Measurements from ENCODE around the gene RGS10.
"Not testable (repeated sequence)": the region's sequence is repeated elsewhere in the genome, so short reads cannot be mapped to it uniquely, and the experiment has no call there.

RGS10 gene

DNA sequence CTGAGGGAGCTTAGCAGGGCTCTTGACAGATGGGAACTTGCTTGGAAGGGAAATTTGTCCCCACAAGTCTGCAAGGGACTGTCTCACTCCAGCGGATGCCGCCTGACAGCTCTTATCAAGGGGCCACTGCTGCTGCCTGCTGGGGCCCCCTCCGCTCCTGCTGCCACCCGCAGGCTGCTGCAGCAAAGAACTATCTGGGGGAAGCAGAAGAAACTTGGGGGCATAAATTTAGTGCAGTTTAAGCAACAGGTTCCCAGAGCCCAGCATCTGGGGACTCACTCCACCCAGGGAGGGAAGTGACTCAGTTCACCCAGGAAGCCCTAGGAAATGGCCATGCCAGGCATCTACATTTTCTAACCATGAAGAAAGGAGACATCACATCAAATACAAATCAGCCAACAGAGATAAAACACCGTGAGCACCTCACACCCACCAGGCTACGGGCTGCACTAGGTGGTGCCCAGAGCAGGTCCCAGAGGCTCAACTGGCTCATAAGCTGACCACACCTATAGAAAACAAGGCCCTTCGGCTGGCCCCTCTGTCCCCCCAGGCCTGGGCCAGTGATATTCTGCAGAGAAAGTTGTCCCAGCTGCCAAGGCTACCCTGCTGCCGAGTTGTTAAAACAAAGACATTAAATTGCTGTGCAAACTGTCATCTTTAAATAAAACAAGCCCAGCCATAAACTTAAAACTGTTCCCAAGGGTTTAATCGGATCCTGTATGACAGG lies 3.7 kb downstream of the RGS10 start:
- H3K4me1 ChIP-seq (ENCODE audit: control insufficient read depth, insufficient read depth, low read length, poor library complexity, severe bottlenecking) = peaks cover 27% of the 10 kb centered on the region
- no peaks in the 10 kb centered on the region for H3K9me3 ChIP-seq (ENCODE audit: control insufficient read depth, low read length)

DNA sequence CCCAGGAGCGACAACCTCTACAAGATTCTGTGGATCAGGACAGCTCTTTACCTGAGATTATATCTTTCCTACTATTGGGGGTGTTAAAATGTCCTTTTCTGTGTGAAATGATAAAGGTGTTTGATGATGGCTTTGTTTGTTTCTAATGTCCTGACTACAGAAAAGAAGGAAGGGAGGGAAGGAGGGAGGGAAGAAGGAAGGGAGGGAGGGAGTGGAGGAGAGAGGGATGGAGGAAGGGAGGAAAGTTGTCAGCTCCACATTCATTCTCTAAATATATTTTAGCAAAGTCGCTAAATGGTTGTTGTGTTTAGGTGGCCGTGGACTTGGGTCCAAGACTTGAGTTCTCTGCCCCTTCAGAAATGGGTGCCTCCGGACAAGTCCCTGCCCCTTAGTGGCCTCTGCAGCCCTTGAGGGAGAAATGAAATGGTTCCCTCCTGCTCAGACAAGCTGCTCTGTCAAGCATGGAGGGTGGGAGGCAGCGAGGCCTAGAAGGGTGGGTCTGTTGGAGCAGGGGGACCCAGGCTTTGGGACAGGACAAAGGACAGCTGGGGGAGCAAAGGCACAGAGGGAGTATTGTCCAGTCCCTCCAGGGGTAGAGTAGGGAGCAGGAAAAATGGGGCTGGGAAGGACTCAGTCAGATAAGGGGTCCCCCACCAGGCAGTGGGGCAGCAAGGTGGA lies 4.4 kb downstream of the RGS10 start:
- Histone ChIP-seq H3K9me3 (ENCODE audit: control insufficient read depth, low read length) (no peaks in the 10 kb centered on the region), H3K36me3 (ENCODE audit: control insufficient read depth, insufficient read depth, low read length) (no peaks in the 10 kb centered on the region), H3K4me1 (ENCODE audit: control insufficient read depth, insufficient read depth, low read length, poor library complexity, severe bottlenecking) (peaks cover 24% of the 10 kb centered on the region), H3K27ac (ENCODE audit: low read depth, low read length, severe bottlenecking) (no peak overlapping the region), H3K4me3 (ENCODE audit: extremely low read depth, insufficient read depth, low read length, poor library complexity, severe bottlenecking) (no peak overlapping the region)
- 75 to 96% methylated on average over 3 to 4 of the region's 5 CpGs for WGBS, 2 experiments (ENCODE audit: insufficient coverage in 2 of 2)

More for the DNA sequence above, 3.7 kb downstream of the RGS10 start:
- no peaks in the 10 kb centered on the region for H3K36me3 ChIP-seq (ENCODE audit: control insufficient read depth, insufficient read depth, low read length)
- no peak overlapping the region for H3K27ac ChIP-seq (ENCODE audit: low read depth, low read length, severe bottlenecking)
- WGBS, 2 experiments (ENCODE audit: insufficient coverage in 2 of 2) = 88 to 89% methylated on average over 8 of the region's 9 CpGs
- no peak overlapping the region for H3K4me3 ChIP-seq (ENCODE audit: extremely low read depth, insufficient read depth, low read length, poor library complexity, severe bottlenecking)

DNA sequence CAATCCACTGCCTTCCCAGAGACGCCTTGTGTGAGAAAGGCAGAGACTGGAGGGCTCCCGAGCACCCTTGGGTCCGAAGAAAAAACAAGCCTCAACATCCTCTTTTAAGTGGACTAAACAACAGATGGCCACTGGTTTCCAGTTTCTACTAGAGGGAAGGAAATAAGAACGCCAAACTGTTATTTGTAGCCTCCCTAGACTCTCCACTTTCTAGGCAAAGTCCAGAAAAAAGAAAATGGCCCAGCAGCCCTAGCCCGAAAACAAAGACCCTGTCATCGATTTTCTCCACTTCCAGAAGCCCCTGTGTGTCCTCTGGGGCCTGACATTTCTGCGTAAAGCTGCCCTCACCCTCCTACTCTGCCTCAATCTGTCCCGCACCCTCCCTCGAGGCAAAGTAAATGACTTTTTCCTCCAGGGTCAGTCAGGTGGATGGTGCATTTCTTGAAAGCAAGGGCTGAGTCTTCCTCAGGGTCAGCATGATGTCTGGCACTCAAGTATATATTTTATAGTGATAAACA lies 6.0 kb downstream of the RGS10 start:
- H3K4me1 ChIP-seq (ENCODE audit: control insufficient read depth, insufficient read depth, low read length, poor library complexity, severe bottlenecking) = peaks cover 22% of the 10 kb centered on the region
- H3K9me3 ChIP-seq (ENCODE audit: control insufficient read depth, low read length) = no peaks in the 10 kb centered on the region
- no peaks in the 10 kb centered on the region for H3K36me3 ChIP-seq (ENCODE audit: control insufficient read depth, insufficient read depth, low read length)
- no peak overlapping the region for H3K4me3 ChIP-seq (ENCODE audit: extremely low read depth, insufficient read depth, low read length, poor library complexity, severe bottlenecking)
- WGBS, 2 experiments (ENCODE audit: insufficient coverage in 2 of 2) = 88 to 90% methylated on average over 5 to 6 of the region's 9 CpGs
- H3K27ac ChIP-seq (ENCODE audit: low read depth, low read length, severe bottlenecking) = no peak overlapping the region

DNA sequence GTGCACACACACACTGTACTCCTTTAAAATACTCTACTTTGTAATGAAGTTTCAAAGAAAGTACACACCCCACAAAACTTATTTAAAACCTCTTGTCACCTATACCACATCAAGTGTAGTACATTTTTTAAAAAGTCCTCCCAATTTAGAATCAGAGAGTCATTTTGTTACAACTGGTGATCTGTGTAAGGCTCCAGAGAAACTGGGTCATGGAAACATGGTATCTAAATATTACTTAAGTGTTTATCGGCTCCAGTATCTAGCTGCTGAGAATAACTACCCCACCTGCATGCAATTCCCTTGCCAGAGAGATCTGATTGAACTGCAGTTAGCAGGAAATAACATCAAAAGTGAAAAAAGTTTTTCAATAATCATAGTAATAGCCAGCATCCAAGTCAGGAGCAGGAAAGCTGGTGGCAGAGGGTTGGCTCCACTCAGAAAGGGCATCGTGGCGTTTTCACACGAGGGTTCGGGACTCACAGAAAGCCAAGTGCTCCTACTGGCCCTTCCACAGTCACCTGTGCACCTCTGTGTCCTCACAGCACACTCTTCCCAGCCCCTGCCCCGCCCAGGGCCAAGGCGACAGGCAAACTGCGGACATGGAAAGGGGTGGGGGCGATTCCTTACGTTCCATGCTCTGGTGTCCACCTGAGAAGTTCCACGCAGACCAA lies 6.5 kb downstream of the RGS10 start:
- Histone ChIP-seq H3K27ac (ENCODE audit: low read depth, low read length, severe bottlenecking) (no peak overlapping the region), H3K4me3 (ENCODE audit: extremely low read depth, insufficient read depth, low read length, poor library complexity, severe bottlenecking) (no peak overlapping the region), H3K9me3 (ENCODE audit: control insufficient read depth, low read length) (no peaks in the 10 kb centered on the region), H3K36me3 (ENCODE audit: control insufficient read depth, insufficient read depth, low read length) (no peaks in the 10 kb centered on the region), H3K4me1 (ENCODE audit: control insufficient read depth, insufficient read depth, low read length, poor library complexity, severe bottlenecking) (peaks cover 20% of the 10 kb centered on the region)
- 95 to 96% methylated on average over 10 of the region's 11 CpGs for WGBS, 2 experiments (ENCODE audit: insufficient coverage in 2 of 2)

DNA sequence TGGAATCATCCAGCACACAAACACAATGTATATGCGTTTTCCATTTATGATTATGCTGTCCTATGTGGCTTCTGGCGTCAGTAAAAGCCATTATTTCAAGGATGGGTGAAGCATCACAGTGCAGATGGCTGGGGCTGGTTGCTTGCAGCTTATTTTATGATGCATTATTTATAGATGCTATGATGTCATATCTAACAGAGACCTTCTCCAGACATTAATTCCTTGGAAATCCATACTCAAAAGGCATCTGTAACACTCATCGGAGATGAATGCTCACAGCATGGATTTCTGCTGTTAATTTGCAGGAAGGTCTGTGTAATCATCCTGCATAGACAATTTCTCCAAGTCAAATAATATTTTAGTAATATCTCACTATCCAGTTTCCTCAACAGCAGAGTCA lies 7.2 kb downstream of the RGS10 start:
- Histone ChIP-seq H3K4me1 (ENCODE audit: control insufficient read depth, insufficient read depth, low read length, poor library complexity, severe bottlenecking) (peaks cover 16% of the 10 kb centered on the region), H3K4me3 (ENCODE audit: extremely low read depth, insufficient read depth, low read length, poor library complexity, severe bottlenecking) (no peak overlapping the region), H3K27ac (ENCODE audit: low read depth, low read length, severe bottlenecking) (no peak overlapping the region), H3K9me3 (ENCODE audit: control insufficient read depth, low read length) (no peaks in the 10 kb centered on the region), H3K36me3 (ENCODE audit: control insufficient read depth, insufficient read depth, low read length) (no peaks in the 10 kb centered on the region)
- whole genome bisulfite sequencing, 2 experiments (ENCODE audit: insufficient coverage in 2 of 2) = 83% methylated on average over 2 of the region's 3 CpGs; no CpG with 5 or more reads in 1 of the 2 experiments

DNA sequence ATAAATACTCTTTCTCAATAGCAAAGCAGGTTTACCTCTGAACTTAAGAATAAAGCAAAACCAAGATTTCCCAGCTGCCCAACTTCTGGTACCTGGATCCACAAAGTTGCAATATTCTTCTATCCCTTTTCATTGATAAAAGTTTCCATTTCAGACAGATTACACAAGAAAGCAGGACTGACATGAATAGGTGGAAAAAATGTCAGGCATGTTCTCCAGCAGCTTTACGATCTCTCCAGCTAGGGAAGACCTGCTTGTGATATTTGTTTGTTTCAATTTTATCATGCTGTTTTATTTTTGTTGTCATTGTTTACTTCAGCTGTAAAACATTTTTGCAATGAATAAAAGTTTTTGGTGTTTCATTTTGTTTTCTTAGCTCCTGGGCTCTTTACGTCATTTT lies 9.0 kb downstream of the RGS10 start:
- no peak overlapping the region for H3K4me3 ChIP-seq (ENCODE audit: extremely low read depth, insufficient read depth, low read length, poor library complexity, severe bottlenecking)
- no peak overlapping the region for H3K27ac ChIP-seq (ENCODE audit: low read depth, low read length, severe bottlenecking)
- WGBS, 2 experiments (ENCODE audit: insufficient coverage in 2 of 2) = 86% methylated on average over 1 of the region's 2 CpGs; no CpG with 5 or more reads in 1 of the 2 experiments
- H3K9me3 ChIP-seq (ENCODE audit: control insufficient read depth, low read length) = no peaks in the 10 kb centered on the region
- peaks cover 4% of the 10 kb centered on the region for H3K4me1 ChIP-seq (ENCODE audit: control insufficient read depth, insufficient read depth, low read length, poor library complexity, severe bottlenecking)
- H3K36me3 ChIP-seq (ENCODE audit: control insufficient read depth, insufficient read depth, low read length) = no peaks in the 10 kb centered on the region

DNA sequence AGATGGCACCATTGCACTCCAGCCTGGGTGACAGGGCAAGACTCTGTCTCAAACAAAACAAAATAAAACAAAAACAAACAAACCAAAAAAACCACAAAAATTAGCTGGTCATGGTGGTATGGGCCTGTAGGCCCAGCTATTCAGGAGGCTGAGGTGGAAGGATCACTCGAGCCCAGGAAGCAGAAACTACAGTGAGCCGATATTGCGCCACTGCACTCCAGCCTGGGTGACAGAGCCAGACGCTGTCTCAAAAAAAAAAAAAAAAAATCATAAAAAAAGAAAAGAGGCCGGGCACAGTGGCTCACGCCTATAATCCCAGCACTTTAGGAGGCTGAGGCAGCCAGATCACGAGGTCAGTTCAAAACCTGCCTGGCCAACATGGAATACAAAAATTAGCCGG lies 9.7 kb downstream of the RGS10 start:
- H3K27ac ChIP-seq (ENCODE audit: low read depth, low read length, severe bottlenecking); H3K9me3 ChIP-seq (ENCODE audit: control insufficient read depth, low read length): not testable (repeated sequence)
- WGBS, 2 experiments (ENCODE audit: insufficient coverage in 2 of 2) = 91 to 92% methylated on average over 4 to 6 of the region's 8 CpGs

DNA sequence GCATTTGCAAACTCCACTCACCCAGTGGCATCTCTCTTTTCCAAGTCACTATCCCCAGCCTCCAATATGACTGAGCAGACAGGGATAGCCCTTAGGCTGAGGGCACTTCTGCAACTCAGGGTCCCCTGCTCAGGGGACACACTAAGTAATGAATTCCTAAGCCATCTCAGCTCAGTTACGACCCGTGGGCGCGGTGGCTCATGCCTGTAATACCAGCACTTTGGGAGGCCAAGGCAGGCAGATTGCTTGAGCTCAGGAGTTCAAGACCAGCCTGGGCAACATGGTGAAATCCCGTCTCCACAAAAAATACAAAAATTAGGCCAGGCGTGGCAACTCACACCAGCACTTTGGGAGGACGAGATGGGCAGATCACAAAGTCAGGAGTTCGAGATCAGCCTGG lies 10.3 kb downstream of the RGS10 start:
- 94 to 97% methylated on average over 8 of the region's 8 CpGs for WGBS, 2 experiments (ENCODE audit: insufficient coverage in 2 of 2)
- not testable (repeated sequence) for H3K4me3 ChIP-seq (ENCODE audit: extremely low read depth, insufficient read depth, low read length, poor library complexity, severe bottlenecking); H3K27ac ChIP-seq (ENCODE audit: low read depth, low read length, severe bottlenecking)

More for the DNA sequence above, 9.7 kb downstream of the RGS10 start:
- not testable (repeated sequence) for H3K4me3 ChIP-seq (ENCODE audit: extremely low read depth, insufficient read depth, low read length, poor library complexity, severe bottlenecking); H3K36me3 ChIP-seq (ENCODE audit: control insufficient read depth, insufficient read depth, low read length); H3K4me1 ChIP-seq (ENCODE audit: control insufficient read depth, insufficient read depth, low read length, poor library complexity, severe bottlenecking)

DNA sequence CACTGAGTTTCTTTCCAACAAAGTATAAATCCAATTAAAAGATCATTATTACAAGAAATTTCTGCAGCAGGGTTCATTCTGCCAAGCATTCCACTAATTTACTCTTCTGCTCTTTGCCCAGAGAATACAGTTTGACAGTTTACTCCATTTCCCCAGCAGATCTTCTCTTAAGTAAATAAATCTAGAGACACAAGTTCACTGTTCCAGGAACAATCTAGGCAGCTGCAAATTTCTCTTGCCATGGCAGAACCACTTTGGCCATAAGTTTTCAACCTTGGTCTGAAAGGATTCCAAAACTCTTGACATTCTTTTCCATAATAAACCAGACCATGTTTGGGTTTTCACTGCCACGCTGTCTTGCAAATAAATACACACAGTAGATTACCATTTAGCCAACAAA lies 11.5 kb downstream of the RGS10 start:
- Histone ChIP-seq H3K9me3 (ENCODE audit: control insufficient read depth, low read length) (no peaks in the 10 kb centered on the region), H3K27ac (ENCODE audit: low read depth, low read length, severe bottlenecking) (no peak overlapping the region), H3K4me1 (ENCODE audit: control insufficient read depth, insufficient read depth, low read length, poor library complexity, severe bottlenecking) (peaks cover 3% of the 10 kb centered on the region), H3K36me3 (ENCODE audit: control insufficient read depth, insufficient read depth, low read length) (no peaks in the 10 kb centered on the region), H3K4me3 (ENCODE audit: extremely low read depth, insufficient read depth, low read length, poor library complexity, severe bottlenecking) (no peak overlapping the region)
- 100% methylated on average over 1 of the region's 1 CpG for WGBS, 2 experiments (ENCODE audit: insufficient coverage in 2 of 2)

More for the DNA sequence above, 10.3 kb downstream of the RGS10 start:
- H3K9me3 ChIP-seq (ENCODE audit: control insufficient read depth, low read length); H3K36me3 ChIP-seq (ENCODE audit: control insufficient read depth, insufficient read depth, low read length); H3K4me1 ChIP-seq (ENCODE audit: control insufficient read depth, insufficient read depth, low read length, poor library complexity, severe bottlenecking): not testable (repeated sequence)

DNA sequence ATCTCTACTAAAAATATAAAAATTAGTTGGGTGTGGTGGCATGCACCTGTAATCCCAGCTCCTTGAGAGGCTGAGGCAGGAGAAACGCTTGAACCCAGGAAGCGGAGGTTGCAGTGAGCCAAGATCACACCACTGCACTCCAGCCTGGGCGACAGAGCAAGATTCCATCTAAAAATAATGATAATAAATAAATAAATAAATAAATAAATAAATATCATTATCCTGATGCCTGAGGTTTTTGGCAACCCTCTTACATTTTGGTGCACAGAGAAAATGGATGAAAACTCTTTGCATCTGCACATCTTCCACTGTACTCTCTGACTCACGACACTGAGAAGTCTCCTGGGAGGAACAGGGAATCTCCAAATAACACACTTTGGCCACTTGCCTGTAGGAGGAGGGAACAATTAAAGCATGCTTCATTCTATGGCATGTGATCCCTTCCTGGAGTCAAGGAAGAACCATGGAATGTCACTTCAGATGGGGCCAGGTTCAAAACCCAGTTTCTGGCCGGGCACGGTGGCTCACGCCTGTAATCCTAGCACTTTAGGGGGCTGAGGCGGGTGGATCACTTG lies 13.8 kb downstream of the RGS10 start:
- not testable (repeated sequence) for H3K4me1 ChIP-seq (ENCODE audit: control insufficient read depth, insufficient read depth, low read length, poor library complexity, severe bottlenecking); H3K36me3 ChIP-seq (ENCODE audit: control insufficient read depth, insufficient read depth, low read length); H3K9me3 ChIP-seq (ENCODE audit: control insufficient read depth, low read length); H3K27ac ChIP-seq (ENCODE audit: low read depth, low read length, severe bottlenecking); H3K4me3 ChIP-seq (ENCODE audit: extremely low read depth, insufficient read depth, low read length, poor library complexity, severe bottlenecking)
- WGBS, 2 experiments (ENCODE audit: insufficient coverage in 2 of 2) = 88 to 92% methylated on average over 3 to 4 of the region's 8 CpGs

Measured in mesodermal cell (in vitro differentiated cells).